CD4-positive, alpha-beta T cell treated with Interleukin-4 for 1 hour (primary cell): ENCODE results near the gene CDHR5.

ENCODE experiments used
- DNase-seq, 2 donors: peaks; one replicate each; pipeline ENCODE4 v3.0.0-alpha.2; 2020 to 2022

CDHR5 gene

GRCh38 chr11:608791-609251 is 15.9 kb downstream of the CDHR5 start:
- no peak for DNase-seq

GRCh38 chr11:607971-608659 is 16.6 kb downstream of the CDHR5 start:
- no peak for DNase-seq

- DNase-seq = no peak
Measured at GRCh38 chr11:607020-607780, 17.6 kb downstream of the CDHR5 start.

- DNase-seq = no peak
Measured at GRCh38 chr11:606245-606644, 18.5 kb downstream of the CDHR5 start.

- DNase-seq = no peak
Measured at GRCh38 chr11:605286-606129, 19.2 kb downstream of the CDHR5 start.

GRCh38 chr11:603154-603553 is 21.6 kb downstream of the CDHR5 start:
- DNase-seq = no peak

- no peak for DNase-seq
Measured at GRCh38 chr11:601573-602245, 23.0 kb downstream of the CDHR5 start.

GRCh38 chr11:598005-598680 is 26.6 kb downstream of the CDHR5 start:
- no peak for DNase-seq

- no peak for DNase-seq
Measured at GRCh38 chr11:597166-597725, 27.5 kb downstream of the CDHR5 start.

- DNase-seq = no peak
Measured at GRCh38 chr11:596374-596773, 28.4 kb downstream of the CDHR5 start.

GRCh38 chr11:595400-595799 is 29.4 kb downstream of the CDHR5 start:
- no peak for DNase-seq

- DNase-seq = no peak
Measured at GRCh38 chr11:593347-593746, 31.4 kb downstream of the CDHR5 start.

- DNase-seq = no peak
Measured at GRCh38 chr11:592918-593317, 31.8 kb downstream of the CDHR5 start.

GRCh38 chr11:592501-592900 is 32.3 kb downstream of the CDHR5 start:
- DNase-seq = no peak

- DNase-seq = no peak
Measured at GRCh38 chr11:590997-591396, 33.8 kb downstream of the CDHR5 start.

- no peak for DNase-seq
Measured at GRCh38 chr11:589798-590197, 35.0 kb downstream of the CDHR5 start.

GRCh38 chr11:587978-588380 is 36.8 kb downstream of the CDHR5 start:
- DNase-seq = peak; percentile 77 to 83

GRCh38 chr11:587546-587945 is 37.2 kb downstream of the CDHR5 start:
- DNase-seq = no peak

GRCh38 chr11:586376-587316 is 38.1 kb downstream of the CDHR5 start:
- no peak for DNase-seq

GRCh38 chr11:584287-584686 is 40.5 kb downstream of the CDHR5 start:
- DNase-seq = no peak

- no peak for DNase-seq
Measured at GRCh38 chr11:581752-582151, 43.0 kb downstream of the CDHR5 start.
